ENCODE results near the gene AKAP8L. TPM values are rescaled to one million over a fixed set of nuclear protein-coding genes. Genes with fewer than 3 reads are reported as not detected.

AKAP8L gene
- total and polyA plus RNA-seq, 2 donors (not counting 1 experiment from before 2014, with no cell fraction given), result 184 to 211 TPM

- ATAC-seq (ENCODE audit: low read depth), result no peak
- Histone ChIP-seq H3K4me1 (ENCODE audit: control insufficient read depth in 2 of 2, insufficient read depth in 2 of 2, low read length in 2 of 2) (peaks cover 5 to 15% of the 10 kb centered on the region in 2 donors), H3K27me3 (replicated peaks in 1 of 4; ENCODE audit: control extremely low read depth in 1 of 4, control insufficient read depth in 3 of 4, insufficient read depth in 4 of 4, low read length in 3 of 4) (no peaks in the 10 kb centered on the region), H3K9ac (ENCODE audit: low read length) (no peak overlapping the region), H3K4me3 (ENCODE audit: control extremely low read depth in 1 of 5, extremely low read depth in 1 of 5, insufficient read depth in 1 of 5, low read depth in 2 of 5, low read length in 4 of 5) (no peak overlapping the region), H2AFZ (ENCODE audit: insufficient read depth, low read depth, low read length, poor library complexity, severe bottlenecking) (no peak overlapping the region), H3K79me2 (ENCODE audit: control insufficient read depth, insufficient read depth, low read length) (peaks cover 30% of the 10 kb centered on the region), H3K4me2 (replicated peaks; ENCODE audit: low read depth, low read length, poor library complexity, severe bottlenecking) (no peak overlapping the region), H4K20me1 (ENCODE audit: control insufficient read depth, insufficient read depth, low read length, poor library complexity, severe bottlenecking) (peaks cover 46% of the 10 kb centered on the region), H3K9me3 (ENCODE audit: control extremely low read depth in 1 of 3, control insufficient read depth in 2 of 3, insufficient read depth in 1 of 3, low read length in 2 of 3) (no peaks in the 10 kb centered on the region), H3K27ac (ENCODE audit: low read length in 2 of 2) (no peak overlapping the region), H3K36me3 (replicated peaks in 1 of 2; ENCODE audit: control extremely low read depth in 1 of 2, control insufficient read depth in 1 of 2, extremely low read depth in 1 of 2, insufficient read depth in 2 of 2, low read length in 1 of 2) (peaks cover 12 to 72% of the 10 kb centered on the region in 2 experiments)
- ChIA-PET POLR2A (no interaction called here), CTCF (no interaction called here)
- no peak overlapping the region for H3K4me3 Mint-ChIP-seq
- no peak for TF ChIP-seq EZH2 (IDR thresholded peaks at IDR 0.05; ENCODE audit: borderline replicate concordance, insufficient read depth, low read depth, low read length, poor library complexity, severe bottlenecking)
- no peak for TF ChIP-seq CTCF (IDR thresholded peaks at IDR 0.05)
- intact Hi-C loops (cut with micrococcal nuclease), result no loop called here
- H3K27me3 Mint-ChIP-seq, result no peaks in the 10 kb centered on the region
- 96% methylated on average over 50 of the region's 54 CpGs for WGBS (ENCODE audit: insufficient coverage)
- no peaks in the 10 kb centered on the region for H3K9me3 Mint-ChIP-seq (ENCODE audit: insufficient read depth)
- no peak for DNase-seq
- H3K4me1 Mint-ChIP-seq, result peaks cover 7% of the 10 kb centered on the region
- no peak overlapping the region for H3K27ac Mint-ChIP-seq
Observed at GRCh38 chr19:15457701-15458484, 39.1 kb upstream of the AKAP8L start.
